Measurements from ENCODE around the gene FSD2. TPM values are rescaled to one million over a fixed set of nuclear protein-coding genes. Genes with fewer than 3 reads are reported as not detected.

Gene FSD2
- not detected in 2 replicates for total RNA-seq (2022)
- Bru-seq, nascent RNA: percentile 9 among the genes with signal in this experiment
- BruChase-seq, experiment 1, labeled RNA remaining after a 2-hour chase: percentile 2 among the genes with signal in this experiment
- BruChase-seq, experiment 2, labeled RNA remaining after a 6-hour chase: percentile 4 among the genes with signal in this experiment
- long read RNA-seq, partial matches to known transcripts: 0 of 7 reads
- long read RNA-seq, other reads (novel, unspliced or antisense): 7 of 7 reads

- peaks cover 5% of the 10 kb centered on the region for H3K36me3 Mint-ChIP-seq (ENCODE audit: insufficient read depth, unreplicated experiment)
- intact Hi-C loops (cut with micrococcal nuclease; ENCODE audit: unreplicated experiment): loop anchor here (5.0 to 10.0 kb wide), 2 partner anchors 179 to 206 kb away; partner anchors contain the start of genes C15orf40 and RAMAC
- ChIA-PET POLR2A (no interaction called here), CTCF (no interaction called here)
- H3K4me3 Mint-ChIP-seq (ENCODE audit: unreplicated experiment): no peak within 1 kb of the TSS
- no peak within 1 kb of the TSS for H3K27ac Mint-ChIP-seq (ENCODE audit: unreplicated experiment)
- no TSS peak for BruUV-seq (replicated peaks)
- H3K27me3 Mint-ChIP-seq (ENCODE audit: insufficient read depth, unreplicated experiment): peaks cover 7% of the 10 kb centered on the region
- DNase-seq: no peak
- Histone ChIP-seq H3K36me3 (ENCODE audit: control insufficient read depth, insufficient read depth, low read length) (no peaks in the 10 kb centered on the region), H3K9me3 (no peaks in the 10 kb centered on the region), H3K4me1 (no peaks in the 10 kb centered on the region), H3K27me3 (replicated peaks; ENCODE audit: control insufficient read depth, insufficient read depth, low read length) (no peaks in the 10 kb centered on the region), H3K4me3 (ENCODE audit: low read depth, low read length) (no peak within 1 kb of the TSS)
- peaks cover 9% of the 10 kb centered on the region for H3K4me1 Mint-ChIP-seq (ENCODE audit: low read depth, unreplicated experiment)
- H3K9me3 Mint-ChIP-seq (ENCODE audit: unreplicated experiment): no peaks in the 10 kb centered on the region
- no peak for TF ChIP-seq CTCF (IDR thresholded peaks at IDR 0.05; ENCODE audit: insufficient read depth in 1 of 2, low read depth in 1 of 2, low read length in 1 of 2, severe bottlenecking in 1 of 2, unreplicated experiment in 1 of 2)
These were observed at the start of gene FSD2 for GRCh38 chr15:82805994-82806406. FSD2 (minus strand) TSS chr15:82806069; CDS start chr15:82787390, 18,679 bp downstream.

GRCh38 chr15:82854554-82854953 lies 48.7 kb upstream of the FSD2 start:
- no peaks in the 10 kb centered on the region for H3K9me3 ChIP-seq
- Mint-ChIP-seq H3K36me3 (ENCODE audit: insufficient read depth, unreplicated experiment) (peaks cover 5% of the 10 kb centered on the region), H3K9me3 (ENCODE audit: unreplicated experiment) (no peaks in the 10 kb centered on the region), H3K27ac (ENCODE audit: unreplicated experiment) (no peak overlapping the region), H3K27me3 (ENCODE audit: insufficient read depth, unreplicated experiment) (no peaks in the 10 kb centered on the region), H3K4me1 (ENCODE audit: low read depth, unreplicated experiment) (no peaks in the 10 kb centered on the region), H3K4me3 (ENCODE audit: unreplicated experiment) (no peak overlapping the region)
- ChIA-PET CTCF (no interaction called here), POLR2A (no interaction called here)
- H3K4me3 ChIP-seq (ENCODE audit: low read depth, low read length): no peak overlapping the region
- no TSS peak for BruUV-seq (replicated peaks)
- H3K4me1 ChIP-seq: peaks cover 3% of the 10 kb centered on the region; the same call in 1 of the 2 replicates
- intact Hi-C loops (cut with micrococcal nuclease; ENCODE audit: unreplicated experiment): no loop called here
- no peak for TF ChIP-seq CTCF (IDR thresholded peaks at IDR 0.05; ENCODE audit: insufficient read depth in 1 of 2, low read depth in 1 of 2, low read length in 1 of 2, severe bottlenecking in 1 of 2, unreplicated experiment in 1 of 2)
- H3K36me3 ChIP-seq (ENCODE audit: control insufficient read depth, insufficient read depth, low read length): no peaks in the 10 kb centered on the region
- no peaks in the 10 kb centered on the region for H3K27me3 ChIP-seq (replicated peaks; ENCODE audit: control insufficient read depth, insufficient read depth, low read length)
- no peak for DNase-seq

GRCh38 chr15:82852941-82853561 lies 47.2 kb upstream of the FSD2 start:
- no peaks in the 10 kb centered on the region for H3K9me3 ChIP-seq
- H3K9me3 Mint-ChIP-seq (ENCODE audit: unreplicated experiment): no peaks in the 10 kb centered on the region
- H3K4me1 Mint-ChIP-seq (ENCODE audit: low read depth, unreplicated experiment): no peaks in the 10 kb centered on the region
- no peak overlapping the region for H3K4me3 ChIP-seq (ENCODE audit: low read depth, low read length)
- TF ChIP-seq CTCF (IDR thresholded peaks at IDR 0.05; ENCODE audit: insufficient read depth in 1 of 2, low read depth in 1 of 2, low read length in 1 of 2, severe bottlenecking in 1 of 2, unreplicated experiment in 1 of 2): no peak
- H3K36me3 Mint-ChIP-seq (ENCODE audit: insufficient read depth, unreplicated experiment): peaks cover 5% of the 10 kb centered on the region
- no peak for DNase-seq
- intact Hi-C loops (cut with micrococcal nuclease; ENCODE audit: unreplicated experiment): no loop called here
- H3K27me3 ChIP-seq (replicated peaks; ENCODE audit: control insufficient read depth, insufficient read depth, low read length): no peaks in the 10 kb centered on the region
- peaks cover 3% of the 10 kb centered on the region; the same call in 1 of the 2 replicates for H3K4me1 ChIP-seq
- ChIA-PET CTCF (no interaction called here), POLR2A (no interaction called here)
- no peak overlapping the region for H3K4me3 Mint-ChIP-seq (ENCODE audit: unreplicated experiment)
- H3K36me3 ChIP-seq (ENCODE audit: control insufficient read depth, insufficient read depth, low read length): no peaks in the 10 kb centered on the region
- H3K27me3 Mint-ChIP-seq (ENCODE audit: insufficient read depth, unreplicated experiment): no peaks in the 10 kb centered on the region
- BruUV-seq (replicated peaks): no TSS peak
- H3K27ac Mint-ChIP-seq (ENCODE audit: unreplicated experiment): no peak overlapping the region

All from Caco-2 (cell line).